NCI-H82 (cell line): Measurements from ENCODE around the gene LTB.
A peak's percentile ranks its signal among the peaks of the same experiment; 100 is the strongest.
"Not testable (repeated sequence)": the region's sequence is repeated elsewhere in the genome, so short reads cannot be mapped to it uniquely, and the experiment has no call there.

Source experiments
- DNase-seq: peaks from one replicate; lab custom pipeline; 2025; lab: John Stamatoyannopoulos, UW

The LTB gene

DNA sequence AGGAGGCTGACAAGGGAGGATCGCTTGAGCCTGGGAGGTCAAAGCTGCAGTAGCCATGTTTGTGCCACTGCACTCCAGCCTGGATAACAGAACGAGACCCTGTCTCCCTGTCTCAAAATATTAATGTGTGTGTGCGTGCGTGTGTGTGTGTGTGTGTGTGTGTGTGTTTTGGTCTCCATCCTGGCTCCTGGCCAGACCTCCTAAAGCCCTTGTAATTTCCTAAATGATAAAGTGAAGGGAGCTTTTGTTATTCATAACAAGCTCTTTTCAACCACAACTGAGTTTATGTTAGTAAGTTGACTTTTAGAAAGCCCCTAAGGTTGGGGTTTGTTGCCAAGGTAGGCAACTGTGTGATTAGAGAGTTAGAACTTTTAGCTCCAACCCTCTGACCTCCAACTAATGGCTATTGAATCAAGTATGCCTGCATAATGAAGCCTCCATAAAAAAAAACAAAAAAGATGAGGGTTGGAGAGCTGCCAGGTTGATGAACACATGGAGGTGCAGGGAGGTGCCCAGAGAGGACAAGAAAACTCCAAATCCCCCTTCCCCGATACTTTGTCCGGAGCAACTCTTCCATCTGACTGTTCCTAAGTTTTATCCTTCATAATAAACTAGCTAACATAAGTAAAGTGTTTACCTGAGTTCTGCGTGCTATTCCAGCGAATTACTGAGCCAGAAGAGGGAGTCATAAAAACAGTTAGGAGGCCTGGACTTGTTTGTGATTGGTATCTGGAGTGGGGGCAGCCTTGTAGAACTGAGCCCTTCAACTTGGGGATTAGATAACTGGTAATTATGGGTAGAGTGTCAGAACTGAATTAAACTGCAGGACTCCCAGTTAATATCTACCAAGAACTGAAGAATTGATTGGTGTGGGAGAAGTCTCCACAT lies 27.5 kb upstream of the LTB start:
- DNase-seq: no peak

DNA sequence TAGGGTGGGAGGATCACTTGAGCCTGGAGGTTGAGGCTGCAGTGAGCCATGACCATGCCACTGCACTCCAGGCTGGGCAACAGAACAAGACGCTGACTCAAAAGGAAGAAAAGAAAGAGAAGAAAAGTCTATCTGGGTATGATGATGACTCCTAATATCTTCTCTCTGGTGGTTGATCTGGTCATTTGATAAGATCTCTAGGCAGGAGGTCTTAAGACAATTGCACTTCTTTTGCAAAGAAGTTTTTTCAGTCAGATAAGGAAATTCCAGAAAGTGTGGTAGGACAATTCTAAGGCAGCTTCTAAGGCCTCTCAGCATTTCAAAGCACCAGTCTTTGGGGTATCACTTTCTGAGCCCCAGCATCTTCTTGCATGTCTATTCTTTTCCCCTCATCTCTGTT lies 25.1 kb upstream of the LTB start:
- no peak for DNase-seq

DNA sequence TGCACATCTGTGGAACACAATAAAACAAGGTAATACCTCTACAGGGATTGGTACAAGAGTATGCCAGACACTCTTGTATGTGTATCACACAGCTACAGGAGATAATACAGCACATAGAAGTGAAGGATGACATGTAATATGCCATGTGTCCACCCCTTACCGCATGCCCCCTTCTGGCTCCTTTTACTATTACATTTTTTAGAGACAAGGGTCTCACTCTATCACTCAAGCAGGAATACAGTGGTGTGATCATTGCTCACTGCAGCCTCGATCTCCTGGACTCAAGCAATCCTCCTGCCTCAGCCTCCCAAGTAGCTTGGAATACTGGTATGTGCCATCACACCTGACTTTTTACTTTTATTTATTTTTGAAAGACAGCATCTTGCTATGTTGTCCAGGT lies 14.8 kb upstream of the LTB start:
- peak; percentile 73 for DNase-seq

DNA sequence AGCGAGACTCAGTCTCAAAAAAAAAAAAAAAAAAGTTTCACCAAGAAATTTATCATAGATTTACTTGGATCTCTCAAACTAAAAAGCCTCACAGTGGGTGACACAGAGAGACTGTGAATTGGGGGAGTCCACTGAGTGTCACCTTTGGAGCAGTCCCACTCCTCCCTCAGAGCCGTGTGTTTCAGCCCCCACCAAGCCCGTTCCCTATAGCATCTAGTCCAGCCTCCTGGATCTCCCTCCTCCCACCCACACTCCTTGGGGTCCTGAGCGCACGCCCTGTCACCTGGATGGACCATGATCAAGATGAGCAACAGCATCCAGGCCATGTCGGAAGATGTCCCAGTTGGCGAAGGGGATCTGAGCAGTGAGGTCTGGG lies 10.2 kb upstream of the LTB start:
- DNase-seq: no peak

DNA sequence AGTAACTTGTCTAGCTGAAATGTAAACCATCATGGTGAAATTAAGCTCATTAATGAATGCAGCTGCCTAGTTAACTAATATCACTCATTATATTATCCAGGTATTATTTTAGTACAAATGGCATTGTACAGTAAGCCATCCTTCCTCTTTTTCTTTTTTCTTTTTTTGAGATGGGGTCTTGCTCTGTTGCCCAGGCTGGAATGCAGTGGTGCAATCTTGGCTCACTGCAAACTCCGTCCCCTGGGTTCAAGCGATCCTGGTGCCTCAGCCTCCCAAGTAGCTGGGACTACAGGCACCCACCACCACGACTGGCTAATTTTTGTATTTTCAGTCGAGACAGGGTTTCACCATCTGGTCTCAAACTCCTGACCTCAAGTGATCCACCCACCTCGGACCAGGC lies 8.5 kb upstream of the LTB start:
- DNase-seq: not testable (repeated sequence)

DNA sequence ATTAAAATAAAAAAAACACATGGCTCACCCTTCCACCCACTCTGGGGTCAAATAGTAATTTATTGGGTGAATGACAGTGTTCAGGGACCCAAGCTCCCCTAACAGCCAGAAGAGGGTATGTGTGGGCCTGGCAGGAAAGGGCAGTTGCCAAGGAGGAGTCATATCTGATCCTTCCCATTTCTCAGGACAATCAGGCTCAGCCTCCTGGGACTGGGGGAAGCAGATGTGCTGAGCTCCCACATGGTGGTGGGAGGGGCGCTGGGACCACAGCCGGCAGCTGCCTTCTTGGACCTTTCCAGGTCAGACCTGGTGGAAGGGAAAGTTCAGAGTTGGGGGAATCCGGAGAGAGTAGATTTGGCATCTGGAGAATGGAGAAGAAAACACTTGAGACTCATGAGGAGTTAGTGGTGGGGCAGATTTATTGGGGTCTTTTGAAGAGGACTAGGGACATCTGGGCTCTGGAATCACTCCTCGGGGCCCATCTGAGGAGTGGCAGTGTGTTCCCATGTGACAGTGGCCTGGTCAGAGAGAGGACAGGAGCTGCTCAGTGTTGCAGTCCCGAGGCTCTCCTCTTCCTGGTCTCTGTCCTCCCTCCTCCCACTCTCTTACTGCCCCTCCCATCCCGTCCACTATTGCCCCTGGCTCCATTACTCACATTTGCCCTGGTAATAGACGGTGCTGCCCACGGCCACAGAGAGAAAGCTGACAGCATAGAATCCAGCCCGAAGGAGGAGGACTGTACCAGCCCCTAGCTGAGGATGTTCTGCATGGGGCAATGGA lies 6.8 kb upstream of the LTB start:
- DNase-seq: peak; percentile 74

DNA sequence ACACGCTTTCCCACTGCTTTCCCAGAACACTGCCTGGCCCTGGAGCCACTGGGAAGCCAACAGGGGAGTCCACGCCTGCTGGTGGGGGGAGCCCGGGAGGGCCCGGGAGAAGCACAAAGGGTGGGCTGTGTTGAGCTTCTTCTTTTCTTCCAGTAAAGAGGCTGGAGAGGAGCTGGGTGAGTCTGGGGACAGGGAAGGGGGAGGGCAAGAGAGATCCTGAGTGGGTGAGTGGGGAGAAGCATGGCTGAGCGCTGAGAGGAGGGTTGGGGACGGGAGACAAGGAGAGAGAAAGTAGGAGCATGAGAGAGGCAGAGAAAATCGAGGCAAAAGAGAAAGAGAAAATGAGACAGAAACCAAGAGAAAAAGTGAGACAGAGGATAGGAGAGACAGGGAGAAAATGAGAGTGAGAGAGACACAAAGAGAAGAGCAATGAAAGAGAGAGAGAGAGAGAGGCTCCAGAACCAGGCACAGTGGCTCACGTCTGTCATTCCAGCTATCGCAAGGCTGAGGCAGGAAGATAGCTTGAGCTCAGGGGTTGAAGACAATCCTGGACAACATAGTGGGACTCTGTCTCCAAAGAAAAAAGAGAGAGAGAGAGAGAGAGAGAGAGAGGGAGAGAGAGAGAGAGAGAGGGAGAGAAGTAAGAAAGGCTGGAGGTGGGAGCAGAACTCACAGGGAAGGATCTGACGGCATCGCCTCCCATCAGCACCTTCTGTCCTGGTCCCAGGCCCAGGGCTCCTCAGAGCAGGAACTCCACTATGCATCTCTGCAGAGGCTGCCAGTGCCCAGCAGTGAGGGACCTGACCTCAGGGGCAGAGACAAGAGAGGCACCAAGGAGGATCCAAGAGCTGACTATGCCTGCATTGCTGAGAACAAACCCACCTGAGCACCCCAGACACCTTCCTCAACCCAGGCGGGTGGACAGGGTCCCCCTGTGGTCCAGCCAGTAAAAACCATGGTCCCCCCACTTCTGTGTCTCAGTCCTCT lies 5.9 kb upstream of the LTB start:
- DNase-seq: no peak

DNA sequence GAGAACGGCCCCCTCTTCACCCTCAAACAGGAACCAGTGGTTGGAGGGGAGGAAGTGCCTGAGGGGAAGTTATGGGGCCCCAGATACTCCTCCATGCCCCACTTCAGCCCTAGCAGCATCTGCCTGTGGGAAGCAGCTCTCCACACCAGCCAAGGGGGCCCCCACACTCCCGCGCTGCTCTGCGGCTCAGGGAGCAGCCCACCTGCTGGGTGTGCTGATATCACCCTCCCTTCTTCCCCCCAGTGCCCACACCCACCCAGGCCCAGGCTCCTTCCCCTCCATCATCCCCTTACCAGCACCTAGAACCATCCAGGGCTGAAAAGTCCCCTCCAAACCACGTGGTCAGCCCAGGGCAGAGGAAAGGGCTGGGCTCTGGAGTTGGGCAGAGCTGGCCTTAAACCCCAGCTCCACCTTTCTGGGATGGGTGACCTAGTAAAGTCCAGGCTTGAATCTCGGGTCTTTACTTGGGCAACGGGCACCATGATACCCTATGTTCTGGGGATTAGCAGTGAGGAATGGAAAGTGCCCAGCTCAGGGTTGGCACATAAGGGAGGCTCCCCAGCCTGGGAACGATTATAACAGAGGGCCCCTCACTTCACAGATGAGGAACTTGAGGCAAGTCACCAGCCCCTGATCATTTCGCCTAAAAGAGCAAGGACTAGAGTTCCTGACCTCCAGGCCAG lies 4.5 kb upstream of the LTB start:
- no peak for DNase-seq

DNA sequence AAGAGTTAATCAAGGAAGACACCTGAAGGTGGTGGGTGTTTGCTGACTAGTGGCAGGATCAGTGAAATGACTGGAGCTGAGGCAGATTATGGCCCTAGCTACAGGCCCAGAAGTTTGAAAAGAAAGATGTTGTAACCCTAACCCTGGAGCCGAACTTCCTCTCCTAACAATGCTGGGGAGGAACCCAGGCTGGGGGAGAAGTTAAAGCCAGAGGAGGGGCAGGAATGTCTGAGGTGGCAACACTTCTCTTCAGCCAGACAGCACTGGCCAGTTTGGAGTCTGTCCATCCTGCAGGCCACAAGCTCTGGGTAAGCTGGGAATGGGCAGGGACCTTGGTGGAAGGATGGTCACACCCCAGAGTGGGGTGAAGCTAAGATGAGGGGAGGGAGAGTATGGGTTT lies 3.8 kb upstream of the LTB start, which contains the start of gene LST1:
LST1 (plus strand) TSS at position 270 of the 400 bp plus-strand sequence. CDS start 1,023 bp downstream, outside the sequence.
- DNase-seq: no peak

DNA sequence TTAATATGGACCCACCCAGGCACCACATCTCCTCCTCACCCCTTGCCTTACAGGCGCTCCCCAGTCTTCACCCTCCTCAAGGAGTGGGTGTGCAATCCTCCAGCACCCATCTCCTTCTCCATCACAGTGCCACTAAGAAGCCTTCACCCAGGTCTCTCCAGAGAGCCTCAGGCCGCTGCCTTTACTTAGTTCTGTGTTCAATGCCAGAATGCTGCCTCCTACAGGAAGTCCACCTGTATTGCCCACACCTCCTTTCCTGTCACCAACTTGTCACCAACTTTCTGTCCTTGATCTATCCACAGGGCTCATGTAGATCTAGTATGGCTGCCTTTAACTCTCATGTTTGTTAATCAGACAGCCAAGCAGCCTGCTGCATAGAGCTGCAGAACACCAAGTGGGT lies 3.3 kb upstream of the LTB start:
- peak; percentile 46 for DNase-seq

DNA sequence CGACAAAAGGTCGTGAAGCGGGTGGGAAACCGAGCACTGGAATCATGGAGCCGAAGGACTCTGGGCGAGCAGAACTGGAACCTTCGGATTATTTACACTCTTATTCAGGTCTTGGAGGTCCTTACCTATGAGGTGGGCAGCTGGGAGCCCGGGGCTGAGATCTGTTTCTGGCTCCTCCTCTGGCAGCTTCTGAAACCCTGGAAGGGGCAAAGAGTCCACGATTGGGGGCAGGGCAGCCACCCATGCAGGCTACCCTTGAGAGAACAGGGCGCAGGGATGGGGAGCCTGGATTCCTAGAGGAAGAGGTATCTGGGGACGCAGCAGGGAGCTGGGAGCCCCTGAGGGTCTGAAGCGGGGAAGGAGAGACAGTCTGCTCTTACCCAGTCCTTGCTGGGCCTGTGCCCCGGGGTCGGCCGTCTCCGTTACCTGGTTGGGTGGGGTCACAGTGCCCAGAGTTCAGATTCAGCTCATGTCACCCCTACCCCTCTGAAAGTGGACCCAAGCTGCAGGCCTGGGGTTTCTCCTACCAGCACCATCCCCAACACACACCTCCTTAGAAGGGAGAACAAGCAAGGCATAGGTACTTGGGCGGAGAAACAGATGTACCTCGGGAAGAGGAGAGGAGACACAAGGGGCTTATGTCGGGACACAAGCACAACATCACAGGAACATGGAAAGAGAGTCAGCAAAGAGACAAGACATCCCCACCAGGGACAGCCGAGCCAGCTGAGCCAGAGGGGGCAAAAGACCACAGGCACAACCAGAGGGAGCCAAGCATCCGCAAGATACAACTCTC lies 592 bp downstream of the LTB start:
- peak; percentile 25 for DNase-seq

DNA sequence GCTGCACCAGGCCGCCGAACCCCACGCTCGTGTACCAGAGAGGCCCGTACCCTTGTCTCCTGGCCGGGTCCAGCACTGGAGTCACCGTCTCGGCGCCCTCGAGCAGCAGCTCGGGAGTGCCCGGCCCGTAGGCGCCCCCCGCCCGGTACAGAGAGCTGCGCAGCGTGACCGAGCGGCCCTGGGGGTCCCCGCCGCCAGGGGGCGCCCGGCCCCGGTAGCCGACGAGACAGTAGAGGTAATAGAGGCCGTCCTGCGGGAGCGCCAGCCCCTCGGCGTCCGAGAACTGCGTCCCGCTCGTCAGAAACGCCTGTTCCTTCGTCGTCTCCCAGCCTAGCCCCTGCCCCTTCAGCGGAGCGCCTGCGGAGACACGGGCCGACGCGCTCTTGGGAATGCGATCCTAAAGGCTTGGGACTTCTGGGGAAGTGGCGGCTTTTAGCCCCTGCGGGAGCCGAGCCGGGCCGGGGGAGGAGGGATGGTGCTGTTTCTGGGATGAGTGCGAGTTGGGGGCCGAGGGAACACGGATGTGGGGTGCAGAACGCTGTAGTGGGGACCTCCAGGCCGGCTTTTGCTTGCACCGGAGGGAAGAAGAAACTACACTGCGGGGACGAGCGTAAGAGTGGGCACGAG lies 1.3 kb downstream of the LTB start:
- peak; percentile 91 for DNase-seq

DNA sequence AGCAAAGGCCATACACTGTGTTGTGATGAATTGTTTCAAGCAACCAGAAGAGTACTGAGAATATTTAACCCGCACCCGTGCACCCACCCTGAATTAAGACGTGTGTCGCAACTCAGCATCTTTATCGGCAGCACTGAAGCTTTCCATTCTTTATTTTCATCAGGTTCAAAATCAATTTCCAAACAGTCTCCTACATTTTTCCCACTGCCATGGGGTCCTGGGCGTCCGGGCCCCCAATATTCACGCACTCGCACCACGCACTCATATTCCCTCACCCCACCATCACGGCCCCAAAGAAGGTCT lies 1.8 kb downstream of the LTB start:
- DNase-seq: no peak

DNA sequence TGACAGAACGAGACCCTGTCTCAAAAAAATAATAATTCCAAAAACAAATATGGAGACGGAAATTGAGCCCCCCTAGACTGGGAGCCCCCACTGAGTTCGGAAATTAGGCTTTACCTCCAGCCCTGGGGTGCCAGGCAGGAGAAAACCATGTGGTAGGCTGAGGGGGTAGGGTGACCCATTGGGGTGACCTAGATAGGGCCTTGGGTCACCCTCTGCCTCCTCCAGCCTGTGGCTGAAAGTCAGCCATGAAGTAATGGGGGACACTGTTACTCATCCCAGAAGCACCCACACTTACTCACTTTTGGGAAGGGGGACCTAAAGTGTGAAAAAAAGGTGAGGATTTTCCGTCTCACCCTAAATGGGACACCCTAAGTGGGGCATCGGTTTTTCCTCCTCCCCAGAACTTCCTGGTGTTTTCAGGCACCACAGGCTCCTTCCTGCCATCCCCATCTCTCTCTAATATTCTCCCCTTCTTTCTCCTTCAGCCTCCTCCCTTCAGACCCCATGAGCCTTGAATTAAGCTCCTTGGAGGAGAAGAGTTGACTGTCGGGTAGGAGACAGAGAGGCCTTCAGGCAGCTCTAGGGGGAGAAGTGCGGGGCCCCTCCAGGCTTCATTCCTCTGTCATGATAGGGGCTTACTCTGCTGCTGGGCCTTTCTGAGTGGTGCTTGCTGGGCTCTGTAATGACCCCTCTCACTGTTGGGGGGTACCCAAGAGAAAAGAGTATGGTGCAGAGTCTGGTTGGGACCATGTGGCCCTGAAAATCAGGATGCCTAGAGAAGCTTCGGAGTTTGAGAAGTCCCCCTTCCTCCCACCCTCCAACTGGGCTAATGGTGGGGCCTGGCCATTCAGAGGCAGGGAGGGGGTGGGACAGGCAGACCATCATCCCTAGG lies 2.4 kb downstream of the LTB start:
- no peak for DNase-seq

DNA sequence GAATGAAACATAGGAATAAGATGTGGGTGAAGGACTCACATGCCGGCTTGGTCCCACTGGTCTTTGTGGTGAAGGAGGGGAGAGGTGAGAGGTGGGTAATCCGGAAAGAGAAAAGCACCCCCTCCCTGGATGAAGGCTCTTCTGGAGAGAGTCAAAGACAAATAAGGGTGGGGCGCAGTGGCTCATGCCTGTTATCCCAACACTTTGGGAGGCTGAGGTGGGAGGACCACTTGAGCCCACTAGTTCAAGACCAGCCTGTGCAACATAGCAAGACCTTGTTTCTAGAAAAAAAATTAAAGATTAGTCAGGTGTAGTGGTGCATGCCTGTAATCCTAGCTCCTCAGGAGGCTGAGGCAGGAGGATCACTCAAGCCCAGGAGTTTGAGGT lies 3.1 kb downstream of the LTB start:
- no peak for DNase-seq

DNA sequence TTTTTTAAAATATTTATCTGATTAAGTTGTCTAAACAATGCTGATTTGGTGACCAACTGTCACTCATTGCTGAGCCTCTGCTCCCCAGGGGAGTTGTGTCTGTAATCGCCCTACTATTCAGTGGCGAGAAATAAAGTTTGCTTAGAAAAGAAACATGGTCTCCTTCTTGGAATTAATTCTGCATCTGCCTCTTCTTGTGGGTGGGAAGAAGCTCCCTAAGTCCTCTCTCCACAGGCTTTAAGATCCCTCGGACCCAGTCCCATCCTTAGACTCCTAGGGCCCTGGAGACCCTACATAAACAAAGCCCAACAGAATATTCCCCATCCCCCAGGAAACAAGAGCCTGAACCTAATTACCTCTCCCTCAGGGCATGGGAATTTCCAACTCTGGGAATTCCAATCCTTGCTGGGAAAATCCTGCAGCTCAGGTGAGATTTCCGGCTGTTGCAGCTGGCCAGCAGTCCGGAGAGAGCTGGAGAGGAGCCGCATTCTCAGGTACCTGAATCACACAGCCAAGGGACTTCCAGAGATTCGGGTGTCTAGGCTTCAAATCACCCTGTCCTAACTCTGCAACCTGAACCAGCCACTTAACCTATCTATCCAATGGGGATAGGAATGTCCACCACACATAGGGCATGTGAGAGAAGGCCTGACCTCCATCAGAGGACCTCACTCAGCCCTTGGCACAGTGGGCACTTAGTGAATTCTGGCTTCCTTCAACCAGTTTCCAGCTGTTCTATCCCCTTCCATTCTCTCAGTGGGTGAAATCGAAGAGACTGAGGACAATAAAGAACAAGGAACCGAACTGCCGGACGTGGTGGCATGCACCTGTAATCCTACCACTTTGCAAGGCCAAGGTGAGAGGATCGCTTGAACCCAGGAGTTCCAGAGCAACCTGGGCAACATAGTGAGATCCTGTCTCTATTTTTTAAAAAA lies 3.8 kb downstream of the LTB start:
- no peak for DNase-seq

DNA sequence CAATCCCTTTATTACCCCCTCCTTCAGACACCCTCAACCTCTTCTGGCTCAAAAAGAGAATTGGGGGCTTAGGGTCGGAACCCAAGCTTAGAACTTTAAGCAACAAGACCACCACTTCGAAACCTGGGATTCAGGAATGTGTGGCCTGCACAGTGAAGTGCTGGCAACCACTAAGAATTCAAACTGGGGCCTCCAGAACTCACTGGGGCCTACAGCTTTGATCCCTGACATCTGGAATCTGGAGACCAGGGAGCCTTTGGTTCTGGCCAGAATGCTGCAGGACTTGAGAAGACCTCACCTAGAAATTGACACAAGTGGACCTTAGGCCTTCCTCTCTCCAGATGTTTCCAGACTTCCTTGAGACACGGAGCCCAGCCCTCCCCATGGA lies 4.7 kb downstream of the LTB start:
- no peak for DNase-seq

DNA sequence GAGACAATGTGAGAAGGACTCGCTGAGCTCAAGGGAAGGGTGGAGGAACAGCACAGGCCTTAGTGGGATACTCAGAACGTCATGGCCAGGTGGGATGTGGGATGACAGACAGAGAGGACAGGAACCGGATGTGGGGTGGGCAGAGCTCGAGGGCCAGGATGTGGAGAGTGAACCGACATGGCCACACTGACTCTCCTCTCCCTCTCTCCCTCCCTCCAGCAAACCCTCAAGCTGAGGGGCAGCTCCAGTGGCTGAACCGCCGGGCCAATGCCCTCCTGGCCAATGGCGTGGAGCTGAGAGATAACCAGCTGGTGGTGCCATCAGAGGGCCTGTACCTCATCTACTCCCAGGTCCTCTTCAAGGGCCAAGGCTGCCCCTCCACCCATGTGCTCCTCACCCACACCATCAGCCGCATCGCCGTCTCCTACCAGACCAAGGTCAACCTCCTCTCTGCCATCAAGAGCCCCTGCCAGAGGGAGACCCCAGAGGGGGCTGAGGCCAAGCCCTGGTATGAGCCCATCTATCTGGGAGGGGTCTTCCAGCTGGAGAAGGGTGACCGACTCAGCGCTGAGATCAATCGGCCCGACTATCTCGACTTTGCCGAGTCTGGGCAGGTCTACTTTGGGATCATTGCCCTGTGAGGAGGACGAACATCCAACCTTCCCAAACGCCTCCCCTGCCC lies 5.2 kb downstream of the LTB start:
- DNase-seq: no peak
